Measurements from ENCODE around the gene ADGRA3.

DNA sequence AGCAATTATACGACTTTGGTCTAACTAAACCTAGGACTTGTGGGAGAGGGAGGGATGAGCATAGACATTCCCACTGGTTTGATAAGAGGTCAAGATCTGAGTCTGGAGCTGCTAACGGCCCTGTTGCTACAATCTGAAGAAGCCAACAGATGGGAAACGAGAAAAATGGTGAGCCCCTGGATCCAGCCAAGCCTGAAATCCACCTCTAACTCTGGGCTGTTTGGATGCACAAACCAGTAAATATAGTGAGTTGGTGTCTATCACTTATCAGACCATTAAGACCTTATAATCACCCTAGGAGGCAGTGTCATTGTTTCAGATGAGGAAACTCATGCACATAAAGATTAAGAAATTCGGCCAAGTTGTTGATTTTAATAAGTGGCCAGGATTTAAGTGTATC is 50.5 kb downstream of the ADGRA3 start:
- TF ChIP-seq, protein P1, sequence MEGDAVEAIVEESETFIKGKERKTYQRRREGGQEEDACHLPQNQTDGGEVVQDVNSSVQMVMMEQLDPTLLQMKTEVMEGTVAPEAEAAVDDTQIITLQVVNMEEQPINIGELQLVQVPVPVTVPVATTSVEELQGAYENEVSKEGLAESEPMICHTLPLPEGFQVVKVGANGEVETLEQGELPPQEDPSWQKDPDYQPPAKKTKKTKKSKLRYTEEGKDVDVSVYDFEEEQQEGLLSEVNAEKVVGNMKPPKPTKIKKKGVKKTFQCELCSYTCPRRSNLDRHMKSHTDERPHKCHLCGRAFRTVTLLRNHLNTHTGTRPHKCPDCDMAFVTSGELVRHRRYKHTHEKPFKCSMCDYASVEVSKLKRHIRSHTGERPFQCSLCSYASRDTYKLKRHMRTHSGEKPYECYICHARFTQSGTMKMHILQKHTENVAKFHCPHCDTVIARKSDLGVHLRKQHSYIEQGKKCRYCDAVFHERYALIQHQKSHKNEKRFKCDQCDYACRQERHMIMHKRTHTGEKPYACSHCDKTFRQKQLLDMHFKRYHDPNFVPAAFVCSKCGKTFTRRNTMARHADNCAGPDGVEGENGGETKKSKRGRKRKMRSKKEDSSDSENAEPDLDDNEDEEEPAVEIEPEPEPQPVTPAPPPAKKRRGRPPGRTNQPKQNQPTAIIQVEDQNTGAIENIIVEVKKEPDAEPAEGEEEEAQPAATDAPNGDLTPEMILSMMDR (IDR thresholded peaks at IDR 0.05), result no peak
- no peak for TF ChIP-seq POLR2AphosphoS5 (IDR thresholded peaks at IDR 0.05)
